ENCODE data around the gene ZNHIT1. TPM values are rescaled to one million over a fixed set of nuclear protein-coding genes. Genes with fewer than 3 reads are reported as not detected.

ZNHIT1 gene
- total RNA-seq = 77.1 TPM

GRCh38 chr7:101217388-101218235 is at the start of gene ZNHIT1, which contains the start of gene PLOD3:
Gene ZNHIT1 (plus strand): TSS chr7:101218165. CDS start chr7:101218196, 31 bp downstream.
Gene PLOD3 (minus strand): TSS chr7:101217581. CDS start chr7:101217274, 307 bp downstream.

DNA sequence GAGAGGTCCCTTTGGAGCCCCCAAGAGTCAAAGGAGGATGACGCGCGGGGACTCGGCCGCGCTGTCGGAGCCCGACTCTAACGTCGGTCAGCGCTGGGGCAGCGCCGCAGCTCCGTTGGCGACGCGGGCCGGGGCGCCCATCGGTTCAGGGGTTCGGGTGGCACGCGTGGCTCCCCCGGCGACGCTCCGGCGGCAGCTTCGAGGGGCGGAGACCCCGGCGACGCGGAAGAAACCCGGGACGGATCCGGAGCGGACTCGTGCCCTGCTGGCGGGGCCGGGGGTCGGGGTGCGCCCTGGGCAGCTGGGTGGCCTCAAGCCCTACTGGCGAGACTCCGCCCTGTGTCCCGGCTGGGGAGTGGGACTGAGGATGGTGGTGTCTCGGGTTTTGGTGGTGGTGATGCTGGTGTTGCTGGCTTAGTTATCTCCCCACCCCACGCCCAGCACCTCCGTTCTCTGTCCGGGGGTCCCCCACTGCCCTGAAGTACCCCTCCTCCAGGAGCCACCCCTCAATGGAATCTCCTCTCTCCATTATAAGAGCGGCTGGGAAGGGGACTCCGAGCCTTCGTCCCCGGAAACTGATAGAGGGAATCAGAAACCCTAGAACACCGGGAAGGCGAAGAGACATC is 37.7 kb upstream of the ZNHIT1 start, which contains the start of gene NAT16:
Gene NAT16 (minus strand): TSS at position 164 of the 626 bp plus-strand sequence. CDS start 5,486 bp downstream, outside the sequence.

GRCh38 chr7:101200862-101201599 is 16.9 kb upstream of the ZNHIT1 start, which contains the start of gene MOGAT3:
Gene MOGAT3 (minus strand): TSS chr7:101201036. CDS start chr7:101200854, 182 bp downstream.

GRCh38 chr7:101237206-101238067 is 19.5 kb downstream of the ZNHIT1 start, which contains the start of gene CLDN15:
Gene CLDN15 (minus strand): TSS chr7:101237802. CDS start chr7:101237581, 221 bp downstream.

GRCh38 chr7:101244375-101245146 is 26.6 kb downstream of the ZNHIT1 start, which contains the start of gene FIS1:
Gene FIS1 (minus strand): TSS chr7:101245081. CDS start chr7:101245004, 77 bp downstream.

Small RNA genes within 50 kb of the gene (small RNA-seq; reads per million reads assigned to genes)
- gene RNU6-1104P (ENCODE audit: low replicate concordance) = not detected

Other genes starting within 250 kb of the ZNHIT1 start
- not detected for gene MUC12, start 248.6 kb upstream of the ZNHIT1 start, total RNA-seq
- under 0.01 TPM for gene MUC17, start 198.1 kb upstream of the ZNHIT1 start, total RNA-seq
- 16.9 TPM for gene TRIM56, start 132.7 kb upstream of the ZNHIT1 start, total RNA-seq
- gene SERPINE1, start 91.1 kb upstream of the ZNHIT1 start, total RNA-seq = 3.4 TPM
- 39.6 TPM for gene AP1S1, start 63.7 kb upstream of the ZNHIT1 start, total RNA-seq
- gene VGF, start 52.6 kb upstream of the ZNHIT1 start, total RNA-seq = 0.23 TPM
- not detected for gene NAT16, start 37.9 kb upstream of the ZNHIT1 start, total RNA-seq
- gene MOGAT3, start 17.1 kb upstream of the ZNHIT1 start, total RNA-seq = 1.8 TPM
- 42.0 TPM for gene PLOD3, start 584 bp upstream of the ZNHIT1 start, total RNA-seq
- gene CLDN15, start 19.6 kb downstream of the ZNHIT1 start, total RNA-seq = 10.6 TPM
- gene FIS1, start 26.9 kb downstream of the ZNHIT1 start, total RNA-seq = 132 TPM
- 47.1 TPM for gene IFT22, start 103.6 kb downstream of the ZNHIT1 start, total RNA-seq
- gene COL26A1, start 144.7 kb downstream of the ZNHIT1 start, total RNA-seq = 21.9 TPM